Glutamatergic neuron (in vitro differentiated cells): ENCODE results near the gene SERINC5. TPM values are rescaled to one million over a fixed set of nuclear protein-coding genes. Genes with fewer than 3 reads are reported as not detected.

Experiments used
- DNase-seq: peaks from one replicate; pipeline ENCODE4 v3.0.0; 2022
- H3K27ac Mint-ChIP-seq: one replicate; pipeline ENCODE4 v1.8.0; 2020; ENCODE audit warnings: mild to moderate bottlenecking, mixed read lengths, inconsistent platforms; ENCODE audit not compliant: unreplicated experiment
- H3K27me3 Mint-ChIP-seq: one replicate; pipeline ENCODE4 v1.8.0; 2020; ENCODE audit warnings: mild to moderate bottlenecking, moderate library complexity, mixed read lengths, inconsistent platforms; ENCODE audit not compliant: unreplicated experiment
- H3K36me3 Mint-ChIP-seq: one replicate; pipeline ENCODE4 v1.8.0; 2020; ENCODE audit warnings: mild to moderate bottlenecking, mixed read lengths, inconsistent platforms; ENCODE audit not compliant: unreplicated experiment
- H3K4me1 Mint-ChIP-seq: one replicate; pipeline ENCODE4 v1.8.0; 2020; ENCODE audit warnings: mild to moderate bottlenecking, low read depth, mixed read lengths, inconsistent platforms; ENCODE audit not compliant: unreplicated experiment
- H3K4me3 Mint-ChIP-seq: one replicate; pipeline ENCODE4 v1.8.0; 2020; ENCODE audit warnings: mild to moderate bottlenecking, mixed read lengths, inconsistent platforms; ENCODE audit not compliant: unreplicated experiment
- H3K9me3 Mint-ChIP-seq: one replicate; pipeline ENCODE4 v1.8.0; 2020; ENCODE audit warnings: mild to moderate bottlenecking, moderate library complexity, mixed read lengths, inconsistent platforms; ENCODE audit not compliant: unreplicated experiment
- total RNA-seq: library from RNA; stranded (reverse); fragmentation: NEBNext Ultra II Directional; extraction: Animal tissue kit (Norgen Biotek cat#: 25700); gene quantifications from one replicate; pipeline ENCODE4 v1.2.1, GENCODE V29; 2021; ENCODE audit not compliant: unreplicated experiment
- TF ChIP-seq, protein P1 (sequence below): fragments of 200-600 bp; sonication (generic); IDR thresholded peaks from one replicate; pipeline ENCODE4 v1.5.0; 2021; ENCODE audit not compliant: partially characterized antibody, unreplicated experiment

Gene SERINC5
- total RNA-seq, 1 donor from 2014 or later: 15.1 TPM

DNA sequence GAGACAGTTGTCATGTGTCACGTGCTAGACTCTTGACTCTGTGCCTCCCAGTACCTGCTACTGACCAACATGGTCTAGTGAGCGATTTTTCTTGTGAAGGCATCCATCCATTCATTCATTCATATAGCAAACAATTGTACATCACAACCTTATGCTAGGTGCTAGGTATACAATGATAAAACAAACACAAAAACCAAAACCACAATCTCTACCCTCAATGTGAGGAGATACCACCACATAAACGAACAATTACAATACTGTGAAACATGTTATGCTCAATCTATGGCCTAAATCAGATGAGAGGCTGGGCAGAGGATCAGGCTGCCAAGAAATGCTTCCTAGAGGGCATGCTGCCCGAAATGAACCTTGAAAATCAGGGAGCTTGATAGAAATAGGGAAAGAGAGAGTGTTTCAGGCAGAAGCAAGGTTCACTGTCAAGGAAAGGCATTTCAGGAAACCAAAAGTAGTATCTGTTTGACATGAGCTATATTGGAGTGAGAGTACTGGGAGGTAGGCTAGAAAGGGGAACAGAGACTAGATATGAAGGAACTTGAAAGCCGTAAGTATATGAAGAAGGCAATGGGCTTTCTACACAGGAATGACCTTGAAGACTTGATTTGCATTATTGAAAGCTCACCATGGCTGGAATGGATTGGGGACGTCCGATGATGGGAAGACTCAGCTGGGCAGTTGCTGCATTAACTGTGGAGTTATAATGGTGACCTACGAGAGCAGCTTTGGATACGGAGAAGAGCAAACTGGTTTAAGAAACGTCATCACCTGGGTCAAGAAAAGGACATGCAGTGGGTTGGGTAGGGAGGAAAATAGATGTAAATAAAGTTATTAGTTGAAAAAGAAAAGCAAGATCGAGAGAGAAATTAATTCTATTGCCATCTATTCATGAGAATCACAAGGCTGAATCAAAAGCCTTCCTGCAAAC, 130.6 kb downstream of the SERINC5 start:
- Mint-ChIP-seq H3K4me1 (peaks cover 5% of the 10 kb centered on the region), H3K9me3 (no peaks in the 10 kb centered on the region), H3K4me3 (no peak overlapping the region), H3K27ac (no peak overlapping the region), H3K36me3 (no peaks in the 10 kb centered on the region), H3K27me3 (no peaks in the 10 kb centered on the region)
- TF ChIP-seq, protein P1, sequence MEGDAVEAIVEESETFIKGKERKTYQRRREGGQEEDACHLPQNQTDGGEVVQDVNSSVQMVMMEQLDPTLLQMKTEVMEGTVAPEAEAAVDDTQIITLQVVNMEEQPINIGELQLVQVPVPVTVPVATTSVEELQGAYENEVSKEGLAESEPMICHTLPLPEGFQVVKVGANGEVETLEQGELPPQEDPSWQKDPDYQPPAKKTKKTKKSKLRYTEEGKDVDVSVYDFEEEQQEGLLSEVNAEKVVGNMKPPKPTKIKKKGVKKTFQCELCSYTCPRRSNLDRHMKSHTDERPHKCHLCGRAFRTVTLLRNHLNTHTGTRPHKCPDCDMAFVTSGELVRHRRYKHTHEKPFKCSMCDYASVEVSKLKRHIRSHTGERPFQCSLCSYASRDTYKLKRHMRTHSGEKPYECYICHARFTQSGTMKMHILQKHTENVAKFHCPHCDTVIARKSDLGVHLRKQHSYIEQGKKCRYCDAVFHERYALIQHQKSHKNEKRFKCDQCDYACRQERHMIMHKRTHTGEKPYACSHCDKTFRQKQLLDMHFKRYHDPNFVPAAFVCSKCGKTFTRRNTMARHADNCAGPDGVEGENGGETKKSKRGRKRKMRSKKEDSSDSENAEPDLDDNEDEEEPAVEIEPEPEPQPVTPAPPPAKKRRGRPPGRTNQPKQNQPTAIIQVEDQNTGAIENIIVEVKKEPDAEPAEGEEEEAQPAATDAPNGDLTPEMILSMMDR: no peak
- DNase-seq: no peak

DNA sequence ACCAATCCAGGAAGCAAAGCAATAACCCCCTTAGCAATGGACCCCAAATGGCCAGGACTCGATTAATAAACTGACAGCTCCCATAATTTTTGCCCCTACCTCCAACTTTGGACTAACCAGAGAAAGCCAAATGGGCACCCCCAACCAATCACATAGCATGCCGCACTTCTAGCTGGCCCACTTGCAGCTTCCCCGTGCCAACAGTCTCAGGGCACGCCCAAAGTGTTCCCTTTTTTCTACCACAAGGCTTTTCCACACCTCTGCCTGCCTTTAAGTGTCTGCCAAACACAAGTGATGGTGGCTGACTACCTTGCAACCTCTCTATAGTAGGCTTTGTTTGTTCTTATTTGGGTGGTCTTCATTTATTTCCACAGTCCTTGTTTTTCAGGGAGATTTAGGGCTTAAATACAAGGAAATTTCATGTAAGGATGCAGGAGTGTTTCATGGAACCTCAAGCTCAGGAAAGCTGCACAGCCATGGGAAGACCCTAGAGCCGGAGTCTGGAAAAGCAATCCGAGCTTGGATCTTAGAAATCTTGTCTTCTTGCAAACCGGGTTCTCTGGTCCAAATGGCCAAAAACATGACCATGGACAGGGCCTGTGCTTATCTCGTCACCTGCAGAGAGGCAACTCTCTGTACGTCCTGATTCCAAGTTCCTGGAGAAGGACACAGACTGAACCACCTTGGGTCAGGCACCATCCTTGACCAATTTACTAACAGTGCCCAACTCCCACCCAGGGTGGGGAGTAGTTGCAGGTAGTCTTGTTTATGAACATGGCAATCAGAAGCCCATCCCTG, 131.5 kb downstream of the SERINC5 start:
- H3K36me3 Mint-ChIP-seq: no peaks in the 10 kb centered on the region
- TF ChIP-seq, protein P1: no peak
- DNase-seq: no peak
- no peaks in the 10 kb centered on the region for H3K27me3 Mint-ChIP-seq
- no peak overlapping the region for H3K4me3 Mint-ChIP-seq
- H3K4me1 Mint-ChIP-seq: peaks cover 5% of the 10 kb centered on the region
- no peak overlapping the region for H3K27ac Mint-ChIP-seq
- no peaks in the 10 kb centered on the region for H3K9me3 Mint-ChIP-seq

DNA sequence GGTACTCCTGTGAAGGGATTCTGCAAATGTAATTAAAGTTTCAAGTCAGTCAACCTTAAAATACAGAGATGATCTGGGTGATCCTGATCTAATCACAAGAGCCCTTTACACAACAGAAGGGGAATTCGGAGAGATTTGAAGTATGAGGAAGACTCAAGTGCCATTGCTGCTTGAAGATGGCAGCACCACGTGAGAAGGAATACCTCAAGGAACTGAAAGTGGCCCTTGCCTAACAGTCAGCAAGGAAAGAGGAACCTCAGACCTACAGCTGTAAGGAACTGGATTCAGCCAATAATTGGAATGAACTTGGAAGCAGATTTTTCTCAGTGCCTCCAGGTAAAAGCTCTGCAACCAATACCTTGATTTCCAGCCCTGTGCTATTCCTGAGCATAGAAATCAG, 133.3 kb downstream of the SERINC5 start:
- DNase-seq: no peak
- H3K36me3 Mint-ChIP-seq: no peaks in the 10 kb centered on the region
- no peaks in the 10 kb centered on the region for H3K4me1 Mint-ChIP-seq
- H3K27ac Mint-ChIP-seq: no peak overlapping the region
- no peaks in the 10 kb centered on the region for H3K27me3 Mint-ChIP-seq
- TF ChIP-seq, protein P1: no peak
- H3K9me3 Mint-ChIP-seq: no peaks in the 10 kb centered on the region
- no peak overlapping the region for H3K4me3 Mint-ChIP-seq

DNA sequence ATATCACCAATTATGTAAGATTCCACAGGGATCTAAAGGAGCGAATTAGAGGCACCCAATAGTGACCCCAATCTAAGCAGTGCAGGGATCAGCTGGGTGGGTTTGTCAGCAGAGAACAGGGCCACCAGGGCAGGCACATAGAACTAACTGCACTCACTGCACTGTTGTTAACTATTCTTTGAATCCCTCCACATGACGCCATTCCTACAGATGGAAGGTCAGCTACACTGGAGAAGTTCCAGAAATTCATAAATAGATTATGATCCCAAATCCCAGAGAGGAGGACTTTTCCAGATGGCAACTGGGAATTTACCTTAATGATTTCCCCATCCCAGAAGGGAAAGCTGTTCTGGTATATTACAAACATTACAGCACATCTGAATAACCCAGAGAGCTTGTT, 136.5 kb downstream of the SERINC5 start:
- H3K4me3 Mint-ChIP-seq: no peak overlapping the region
- H3K27ac Mint-ChIP-seq: no peak overlapping the region
- H3K36me3 Mint-ChIP-seq: no peaks in the 10 kb centered on the region
- DNase-seq: no peak
- H3K27me3 Mint-ChIP-seq: no peaks in the 10 kb centered on the region
- TF ChIP-seq, protein P1: no peak
- no peaks in the 10 kb centered on the region for H3K9me3 Mint-ChIP-seq
- peaks cover 2% of the 10 kb centered on the region for H3K4me1 Mint-ChIP-seq

DNA sequence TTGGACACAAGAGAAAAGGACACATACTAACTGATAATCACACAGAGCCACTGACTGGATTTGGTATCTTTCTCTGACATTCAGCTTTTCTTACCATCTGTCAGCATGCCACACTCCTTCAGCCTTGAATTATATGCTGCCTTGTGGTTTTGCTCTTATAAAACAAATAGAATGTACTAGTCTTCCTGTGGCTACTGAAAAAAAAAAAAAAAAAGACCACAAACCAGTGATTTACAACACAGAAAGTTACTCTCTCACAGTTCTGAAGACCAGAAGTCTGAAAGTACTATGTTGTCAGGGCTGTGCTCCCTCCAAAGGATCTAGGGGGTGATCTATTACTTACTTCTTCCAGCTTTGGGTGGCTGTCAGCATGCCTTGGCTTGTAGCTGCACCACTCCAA, 138.4 kb downstream of the SERINC5 start:
- no peak for DNase-seq
- Mint-ChIP-seq H3K4me3 (no peak overlapping the region), H3K9me3 (no peaks in the 10 kb centered on the region), H3K36me3 (peaks cover 6% of the 10 kb centered on the region), H3K27me3 (peaks cover 3% of the 10 kb centered on the region), H3K4me1 (peaks cover 2% of the 10 kb centered on the region), H3K27ac (no peak overlapping the region)
- TF ChIP-seq, protein P1: no peak
